PC-9 (cell line): ENCODE results near the gene TLE1.

Experiments
- CTCF ChIP-seq: fragments of 200-600 bp; sonication (generic); conservative IDR thresholded peaks from 2 replicates; pipeline ENCODE4 v1.6.1; 2017; ENCODE audit warnings: mixed run types, antibody characterized with exemption, mild to moderate bottlenecking, moderate library complexity
- EZH2 ChIP-seq: fragments of 200-600 bp; sonication (generic); IDR thresholded peaks from 2 replicates; pipeline ENCODE4 v1.8.0; 2017; ENCODE audit warnings: antibody characterized with exemption, low read depth

DNA sequence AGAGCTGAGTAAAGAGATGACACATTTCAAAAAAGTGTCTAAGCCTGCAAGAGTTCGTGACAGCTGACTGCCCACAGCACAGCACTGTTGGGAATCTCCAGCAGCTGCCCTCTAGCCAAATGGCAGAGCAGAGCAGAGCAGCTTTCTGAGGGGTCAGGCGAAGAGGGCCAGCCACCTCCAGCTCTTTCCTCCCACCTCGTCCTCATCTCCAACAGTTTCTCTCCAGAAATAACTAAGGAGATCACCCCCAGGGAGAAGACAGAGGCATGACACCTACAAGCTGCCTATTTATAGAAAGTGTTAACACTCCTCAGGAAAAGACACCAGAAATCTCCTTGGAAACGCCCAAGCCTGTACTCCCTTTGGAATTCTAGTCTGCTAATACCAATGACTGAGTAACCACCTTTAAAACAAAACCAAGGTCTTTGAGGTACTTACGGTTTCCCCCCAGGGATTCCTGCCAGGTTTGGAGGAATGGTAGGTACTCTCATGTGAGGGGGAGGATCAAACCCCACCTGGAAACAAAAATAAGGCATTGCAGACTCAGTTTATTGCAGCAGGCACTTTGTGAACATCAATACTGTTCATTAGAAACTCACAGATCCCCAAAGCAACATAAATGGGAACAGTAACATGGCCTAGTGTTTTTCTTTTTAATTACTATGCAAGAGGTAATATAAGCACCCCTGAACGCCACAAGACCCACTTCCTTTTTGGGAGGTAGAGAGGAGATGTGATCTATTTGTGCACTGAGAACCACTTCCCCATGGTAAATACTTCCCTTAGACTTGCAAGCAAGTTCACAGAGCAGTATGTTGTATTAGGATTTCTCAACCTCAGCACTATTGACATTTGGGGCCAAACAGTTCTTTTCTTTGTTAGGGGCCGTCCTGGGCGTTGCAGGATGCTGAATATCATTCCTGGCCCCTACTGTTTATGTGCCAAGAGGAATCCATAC is 79.3 kb downstream of the TLE1 start:
- TF ChIP-seq CTCF (no peak), EZH2 (no peak)
